ENCODE results near the gene PPP1R3F. TPM values are rescaled to one million over a fixed set of nuclear protein-coding genes. Genes with fewer than 3 reads are reported as not detected.
"Not testable (repeated sequence)": the region's sequence is repeated elsewhere in the genome, so short reads cannot be mapped to it uniquely, and the experiment has no call there.

PPP1R3F gene
- total RNA-seq, 1 donor from 2014 or later = 21.9 TPM

- intact Hi-C loops (cut with DNase I); DNase-seq; ATAC-seq (ENCODE audit: poor library complexity): not testable (repeated sequence)
Measured at GRCh38 chrX:49299293-49299692, 29.7 kb downstream of the PPP1R3F start.

- no peak for ATAC-seq (ENCODE audit: poor library complexity)
- intact Hi-C loops (cut with DNase I) = no loop called here
Measured at GRCh38 chrX:49300703-49301102, 31.1 kb downstream of the PPP1R3F start.

GRCh38 chrX:49303346-49303745 lies 33.8 kb downstream of the PPP1R3F start, which contains the start of gene GAGE10:
Gene GAGE10, plus strand, starts transcription at chrX:49303646. Its CDS starts 1,214 bp downstream, at chrX:49304860.
- ATAC-seq (ENCODE audit: poor library complexity) (no peak), DNase-seq (no peak)
- intact Hi-C loops (cut with DNase I) = no loop called here

More at GRCh38 chrX:49300703-49301102, 31.1 kb downstream of the PPP1R3F start:
- no peak for DNase-seq

GRCh38 chrX:49307775-49308174 lies 38.2 kb downstream of the PPP1R3F start:
- intact Hi-C loops (cut with DNase I) = not testable (repeated sequence)

GRCh38 chrX:49308604-49309269 lies 39.1 kb downstream of the PPP1R3F start:
- peak; percentile 75 for ATAC-seq (ENCODE audit: poor library complexity)

More at GRCh38 chrX:49307775-49308174, 38.2 kb downstream of the PPP1R3F start:
- not testable (repeated sequence) for DNase-seq; ATAC-seq (ENCODE audit: poor library complexity)

GRCh38 chrX:49309401-49309981 lies 39.9 kb downstream of the PPP1R3F start:
- ATAC-seq (ENCODE audit: poor library complexity) = peak; percentile 22
- DNase-seq = no peak
- intact Hi-C loops (cut with DNase I) = no loop called here

More at GRCh38 chrX:49308604-49309269, 39.1 kb downstream of the PPP1R3F start:
- intact Hi-C loops (cut with DNase I) = no loop called here
- peak; percentile 40 for DNase-seq

GRCh38 chrX:49310371-49310770 lies 40.8 kb downstream of the PPP1R3F start:
- intact Hi-C loops (cut with DNase I) = no loop called here
- DNase-seq = no peak
- ATAC-seq (ENCODE audit: poor library complexity) = no peak

GRCh38 chrX:49312176-49312575 lies 42.6 kb downstream of the PPP1R3F start:
- ATAC-seq (ENCODE audit: poor library complexity) (no peak), DNase-seq (no peak)
- intact Hi-C loops (cut with DNase I) = no loop called here

GRCh38 chrX:49316085-49316484 lies 46.5 kb downstream of the PPP1R3F start:
- DNase-seq (no peak), ATAC-seq (ENCODE audit: poor library complexity) (no peak)
- intact Hi-C loops (cut with DNase I) = no loop called here

- DNase-seq; ATAC-seq (ENCODE audit: poor library complexity); intact Hi-C loops (cut with DNase I): not testable (repeated sequence)
Measured at GRCh38 chrX:49321737-49322136, 52.1 kb downstream of the PPP1R3F start, which contains the start of gene GAGE12J. Gene GAGE12J, plus strand, starts transcription at chrX:49322037. Its CDS starts 1,157 bp downstream, at chrX:49323194.

GRCh38 chrX:49322266-49322665 lies 52.7 kb downstream of the PPP1R3F start:
- DNase-seq; ATAC-seq (ENCODE audit: poor library complexity); intact Hi-C loops (cut with DNase I): not testable (repeated sequence)

GRCh38 chrX:49323735-49324134 lies 54.1 kb downstream of the PPP1R3F start:
- intact Hi-C loops (cut with DNase I); DNase-seq; ATAC-seq (ENCODE audit: poor library complexity): not testable (repeated sequence)

- DNase-seq; ATAC-seq (ENCODE audit: poor library complexity); intact Hi-C loops (cut with DNase I): not testable (repeated sequence)
Measured at GRCh38 chrX:49330421-49330820, 60.8 kb downstream of the PPP1R3F start.

GRCh38 chrX:49331282-49331681 lies 61.7 kb downstream of the PPP1R3F start, which contains the start of gene GAGE13:
Gene GAGE13, plus strand, starts transcription at chrX:49331582. Its CDS starts 1,156 bp downstream, at chrX:49332738.
- ATAC-seq (ENCODE audit: poor library complexity); DNase-seq; intact Hi-C loops (cut with DNase I): not testable (repeated sequence)

GRCh38 chrX:49331841-49332240 lies 62.2 kb downstream of the PPP1R3F start:
- DNase-seq = peak; percentile 46
- intact Hi-C loops (cut with DNase I); ATAC-seq (ENCODE audit: poor library complexity): not testable (repeated sequence)

Other genes starting within 250 kb of the PPP1R3F start
- 19.3 TPM for gene TFE3, start 226.4 kb upstream of the PPP1R3F start, total RNA-seq
- 1.2 TPM for gene CCDC120, start 210.8 kb upstream of the PPP1R3F start, total RNA-seq
- 6.9 TPM for gene PRAF2, start 195.8 kb upstream of the PPP1R3F start, total RNA-seq
- 79.0 TPM for gene WDR45, start 189.9 kb upstream of the PPP1R3F start, total RNA-seq
- gene GPKOW, start 146.1 kb upstream of the PPP1R3F start, total RNA-seq = 17.8 TPM
- 5.3 TPM for gene MAGIX, start 107.0 kb upstream of the PPP1R3F start, total RNA-seq
- 50.1 TPM for gene PLP2, start 97.9 kb upstream of the PPP1R3F start, total RNA-seq
- 12.7 TPM for gene PRICKLE3, start 83.4 kb upstream of the PPP1R3F start, total RNA-seq
- gene SYP, start 69.6 kb upstream of the PPP1R3F start, total RNA-seq = 1.6 TPM
- gene CACNA1F, start 36.5 kb upstream of the PPP1R3F start, total RNA-seq = 0.11 TPM
- gene CCDC22, start 34.3 kb upstream of the PPP1R3F start, total RNA-seq = 10.8 TPM
- gene FOXP3, start 5.1 kb upstream of the PPP1R3F start, total RNA-seq = not detected
- not detected for gene GAGE10, start 33.9 kb downstream of the PPP1R3F start, total RNA-seq
- not detected for gene GAGE12J, start 52.2 kb downstream of the PPP1R3F start, total RNA-seq
- not detected for gene GAGE13, start 61.8 kb downstream of the PPP1R3F start, total RNA-seq

Measured in Right ventricle myocardium superior (tissue), 1 donor.